Measurements from ENCODE around the gene MACROD1. TPM values are rescaled to one million over a fixed set of nuclear protein-coding genes. Genes with fewer than 3 reads are reported as not detected.

Gene MACROD1
- total and polyA plus RNA-seq, 10 of the 15 experiments (the other 5 are each of a cell fraction or from before 2014, with no cell fraction given): 1.2 to 22.7 (median 11.3) TPM; not detected in 1

DNA sequence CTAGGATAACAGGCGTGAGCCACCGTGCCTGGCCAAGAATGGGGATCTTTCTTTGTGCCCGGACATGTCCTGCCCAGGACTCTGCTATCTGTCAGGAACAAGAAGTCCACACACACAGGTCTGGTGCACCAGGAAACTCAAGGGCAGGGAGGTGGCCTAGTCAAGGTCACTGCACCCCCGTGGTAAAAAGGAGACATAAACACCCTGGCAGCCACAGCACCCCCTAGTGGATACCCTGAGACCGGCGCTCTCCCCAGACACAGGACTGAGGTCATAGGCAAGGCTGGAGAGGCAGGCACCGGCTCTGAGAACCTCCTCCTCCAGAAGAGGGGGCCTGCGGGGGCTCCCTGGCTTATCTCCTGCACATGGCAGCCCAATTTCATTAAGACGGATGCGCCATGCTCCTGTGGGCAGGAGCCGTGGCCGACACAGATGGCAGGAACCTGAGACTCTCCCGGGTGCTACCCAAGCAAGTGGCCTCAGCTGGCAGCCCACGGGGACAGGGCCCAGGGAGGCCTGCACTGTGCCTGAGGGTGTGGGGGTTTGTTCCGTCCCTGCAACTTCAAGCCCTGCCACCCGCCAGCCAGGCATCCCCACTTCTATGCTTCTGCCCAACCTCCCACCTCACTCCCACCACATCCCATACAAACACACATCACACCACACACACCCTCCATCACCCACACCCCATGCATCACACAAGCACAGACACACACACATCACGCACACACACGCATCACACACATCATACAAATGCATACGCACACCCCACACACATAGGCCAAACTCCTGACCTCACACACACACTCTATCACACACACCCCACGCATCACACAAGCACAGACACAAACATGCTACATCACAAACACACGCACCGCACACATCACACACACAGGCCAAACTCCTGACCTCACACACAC, 19.6 kb downstream of the MACROD1 start:
- Histone ChIP-seq H3K36me3 (ENCODE audit: control insufficient read depth in 2 of 2, insufficient read depth in 2 of 2, low read length in 1 of 2) (no peaks in the 10 kb centered on the region), H4K20me1 (ENCODE audit: control insufficient read depth, insufficient read depth) (0 out of 2 replicates have a peak, but pooled peaks cover 3% of the 10 kb centered on the region), H3K79me2 (ENCODE audit: control insufficient read depth, insufficient read depth, low read length) (no peaks in the 10 kb centered on the region), H3K4me1 (ENCODE audit: control insufficient read depth, insufficient read depth, low read length) (peaks cover 8% of the 10 kb centered on the region), H3K27me3 (replicated peaks in 1 of 2; ENCODE audit: control insufficient read depth in 2 of 2, insufficient read depth in 2 of 2, low read length in 1 of 2) (no peaks in the 10 kb centered on the region), H3K9ac (ENCODE audit: control insufficient read depth, insufficient read depth, low read length) (no peak overlapping the region), H3K9me3 (replicated peaks; ENCODE audit: control insufficient read depth, insufficient read depth, low read length) (no peaks in the 10 kb centered on the region), H2AFZ (ENCODE audit: control insufficient read depth, low read depth, low read length) (no peak overlapping the region), H3K4me3 (no peak overlapping the region), H3K4me2 (ENCODE audit: control insufficient read depth, insufficient read depth) (no peak overlapping the region), H3K27ac (ENCODE audit: control insufficient read depth, insufficient read depth) (no peak overlapping the region)
- FAIRE-seq: peak; percentile 31
- in situ Hi-C loops (cut with MboI) (loop anchor here (5.0 kb wide), 2 partner anchors 144 to 309 kb away; partner anchors contain the start of gene MARK2), intact Hi-C loops (cut with micrococcal nuclease; ENCODE audit: unreplicated experiment) (loop anchor here (5.0 kb wide), 1 partner anchor 44 kb away; no protein-coding TSS in a partner anchor)
- no TSS peak for BruUV-seq (replicated peaks)
- no peak for DNase-seq (ENCODE audit: low read depth, low spot score)
- ChIA-PET POLR2A (no interaction called here), RAD21 (ENCODE audit: unreplicated experiment) (no interaction called here), CTCF (interaction anchor here (1.3 to 8.8 kb wide), 2 partner anchors 15 to 309 kb away, joined by 3 to 68 read pairs; partner anchors contain the start of gene MARK2), SMC1A (ENCODE audit: uncharacterized antibody, unreplicated experiment) (no interaction called here)
- WGBS (ENCODE audit: insufficient coverage, insufficient replicate concordance, low lambda C conversion rate, missing lambda C conversion rate): 41% methylated on average over 22 of the region's 22 CpGs
- ATAC-seq: peak; percentile 87
- TF ChIP-seq, protein P1, sequence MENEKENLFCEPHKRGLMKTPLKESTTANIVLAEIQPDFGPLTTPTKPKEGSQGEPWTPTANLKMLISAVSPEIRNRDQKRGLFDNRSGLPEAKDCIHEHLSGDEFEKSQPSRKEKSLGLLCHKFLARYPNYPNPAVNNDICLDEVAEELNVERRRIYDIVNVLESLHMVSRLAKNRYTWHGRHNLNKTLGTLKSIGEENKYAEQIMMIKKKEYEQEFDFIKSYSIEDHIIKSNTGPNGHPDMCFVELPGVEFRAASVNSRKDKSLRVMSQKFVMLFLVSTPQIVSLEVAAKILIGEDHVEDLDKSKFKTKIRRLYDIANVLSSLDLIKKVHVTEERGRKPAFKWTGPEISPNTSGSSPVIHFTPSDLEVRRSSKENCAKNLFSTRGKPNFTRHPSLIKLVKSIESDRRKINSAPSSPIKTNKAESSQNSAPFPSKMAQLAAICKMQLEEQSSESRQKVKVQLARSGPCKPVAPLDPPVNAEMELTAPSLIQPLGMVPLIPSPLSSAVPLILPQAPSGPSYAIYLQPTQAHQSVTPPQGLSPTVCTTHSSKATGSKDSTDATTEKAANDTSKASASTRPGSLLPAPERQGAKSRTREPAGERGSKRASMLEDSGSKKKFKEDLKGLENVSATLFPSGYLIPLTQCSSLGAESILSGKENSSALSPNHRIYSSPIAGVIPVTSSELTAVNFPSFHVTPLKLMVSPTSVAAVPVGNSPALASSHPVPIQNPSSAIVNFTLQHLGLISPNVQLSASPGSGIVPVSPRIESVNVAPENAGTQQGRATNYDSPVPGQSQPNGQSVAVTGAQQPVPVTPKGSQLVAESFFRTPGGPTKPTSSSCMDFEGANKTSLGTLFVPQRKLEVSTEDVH (IDR thresholded peaks at IDR 0.05; ENCODE audit: low read depth, partially characterized antibody): no peak
- TF ChIP-seq SRF (IDR thresholded peaks at IDR 0.05; ENCODE audit: low read depth in 2 of 2, low read length in 2 of 2): no peak
- TF ChIP-seq, protein P2, sequence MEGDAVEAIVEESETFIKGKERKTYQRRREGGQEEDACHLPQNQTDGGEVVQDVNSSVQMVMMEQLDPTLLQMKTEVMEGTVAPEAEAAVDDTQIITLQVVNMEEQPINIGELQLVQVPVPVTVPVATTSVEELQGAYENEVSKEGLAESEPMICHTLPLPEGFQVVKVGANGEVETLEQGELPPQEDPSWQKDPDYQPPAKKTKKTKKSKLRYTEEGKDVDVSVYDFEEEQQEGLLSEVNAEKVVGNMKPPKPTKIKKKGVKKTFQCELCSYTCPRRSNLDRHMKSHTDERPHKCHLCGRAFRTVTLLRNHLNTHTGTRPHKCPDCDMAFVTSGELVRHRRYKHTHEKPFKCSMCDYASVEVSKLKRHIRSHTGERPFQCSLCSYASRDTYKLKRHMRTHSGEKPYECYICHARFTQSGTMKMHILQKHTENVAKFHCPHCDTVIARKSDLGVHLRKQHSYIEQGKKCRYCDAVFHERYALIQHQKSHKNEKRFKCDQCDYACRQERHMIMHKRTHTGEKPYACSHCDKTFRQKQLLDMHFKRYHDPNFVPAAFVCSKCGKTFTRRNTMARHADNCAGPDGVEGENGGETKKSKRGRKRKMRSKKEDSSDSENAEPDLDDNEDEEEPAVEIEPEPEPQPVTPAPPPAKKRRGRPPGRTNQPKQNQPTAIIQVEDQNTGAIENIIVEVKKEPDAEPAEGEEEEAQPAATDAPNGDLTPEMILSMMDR (IDR thresholded peaks at IDR 0.05 in 2 of 3, conservative IDR thresholded peaks at IDR 0.05 in 1 of 3; ENCODE audit: control insufficient read depth in 2 of 3, extremely low read depth in 1 of 3, insufficient read depth in 1 of 3, low read depth in 3 of 3, low read length in 3 of 3): peak; percentile 62 to 80 (median 80)
- no peak for TF ChIP-seq SREBF1 (IDR thresholded peaks at IDR 0.05; ENCODE audit: low read length)
- no peak for TF ChIP-seq RAD51 (IDR thresholded peaks at IDR 0.05)
- no peak for TF ChIP-seq BACH1 (IDR thresholded peaks at IDR 0.05; ENCODE audit: borderline replicate concordance)
- peak; percentile 41; the same call in 1 of the 2 replicates for TF ChIP-seq SMC3 (IDR thresholded peaks at IDR 0.05; ENCODE audit: borderline replicate concordance, low read length)
- peak; percentile 43 for TF ChIP-seq RAD21 (IDR thresholded peaks at IDR 0.05; ENCODE audit: insufficient read depth, low read depth, low read length)
- TF ChIP-seq NR2C2 (IDR thresholded peaks at IDR 0.05; ENCODE audit: borderline replicate concordance, control insufficient read depth, insufficient read length, low read depth): no peak
- TF ChIP-seq NR2F1 (conservative IDR thresholded peaks at IDR 0.05): 0 out of 2 replicates have a peak, but pooled peaks have one; percentile 42
- TF ChIP-seq, protein P3, sequence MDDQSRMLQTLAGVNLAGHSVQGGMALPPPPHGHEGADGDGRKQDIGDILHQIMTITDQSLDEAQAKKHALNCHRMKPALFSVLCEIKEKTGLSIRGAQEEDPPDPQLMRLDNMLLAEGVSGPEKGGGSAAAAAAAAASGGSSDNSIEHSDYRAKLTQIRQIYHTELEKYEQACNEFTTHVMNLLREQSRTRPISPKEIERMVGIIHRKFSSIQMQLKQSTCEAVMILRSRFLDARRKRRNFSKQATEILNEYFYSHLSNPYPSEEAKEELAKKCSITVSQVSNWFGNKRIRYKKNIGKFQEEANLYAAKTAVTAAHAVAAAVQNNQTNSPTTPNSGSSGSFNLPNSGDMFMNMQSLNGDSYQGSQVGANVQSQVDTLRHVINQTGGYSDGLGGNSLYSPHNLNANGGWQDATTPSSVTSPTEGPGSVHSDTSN (IDR thresholded peaks at IDR 0.05; ENCODE audit: insufficient replicate concordance, low read depth, low read length): no peak
- TF ChIP-seq ESRRA (IDR thresholded peaks at IDR 0.05; ENCODE audit: low read length): peak; percentile 97
- TF ChIP-seq CHD1 (IDR thresholded peaks at IDR 0.05; ENCODE audit: low read depth, low read length): no peak
- TF ChIP-seq SMARCA5 (IDR thresholded peaks at IDR 0.05): no peak
- TF ChIP-seq PML (IDR thresholded peaks at IDR 0.05; ENCODE audit: low read length): no peak
- no peak for TF ChIP-seq GATAD2B (conservative IDR thresholded peaks at IDR 0.05; ENCODE audit: low read depth)

All from GM12878 (cell line).